Stimulated activated CD8-positive, alpha-beta memory T cell treated with anti-CD3 and anti-CD28 coated beads, Interleukin-7, amount 100 ng/mL, for 48 hours (primary cell): ENCODE data around the gene SMIM21.

ENCODE experiments used
- DNase-seq, 2 donors: peaks; one replicate each; pipeline ENCODE4 v3.0.0-alpha.2; 2020; ENCODE audit warnings: low read depth in 1 of 2; ENCODE audit errors: extremely low read depth in 1 of 2

The SMIM21 gene

GRCh38 chr18:75378376-75379315 lies 48.9 kb downstream of the SMIM21 start:
- no peak for DNase-seq

- DNase-seq: no peak
These were observed 49.6 kb downstream of the SMIM21 start for GRCh38 chr18:75377926-75378325.

DNA sequence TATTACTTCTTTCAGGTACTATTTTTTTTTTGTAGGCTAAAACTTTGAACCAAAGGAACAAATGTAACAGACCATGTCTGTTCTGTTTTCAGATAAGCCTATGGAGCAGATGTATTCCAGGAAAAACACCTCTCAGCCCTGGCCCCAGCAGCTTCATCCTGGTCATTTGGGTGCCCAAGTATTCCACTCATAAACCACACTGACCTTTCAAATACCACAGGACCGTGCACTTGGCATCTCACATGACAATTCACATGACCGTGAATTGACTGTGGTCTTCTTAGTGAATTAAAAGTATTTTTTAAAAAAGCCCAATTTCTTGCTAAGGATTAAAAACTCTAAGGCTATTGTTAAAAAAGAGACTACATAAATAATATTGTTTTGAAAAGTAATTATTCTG lies 50.2 kb downstream of the SMIM21 start:
- DNase-seq: no peak

DNA sequence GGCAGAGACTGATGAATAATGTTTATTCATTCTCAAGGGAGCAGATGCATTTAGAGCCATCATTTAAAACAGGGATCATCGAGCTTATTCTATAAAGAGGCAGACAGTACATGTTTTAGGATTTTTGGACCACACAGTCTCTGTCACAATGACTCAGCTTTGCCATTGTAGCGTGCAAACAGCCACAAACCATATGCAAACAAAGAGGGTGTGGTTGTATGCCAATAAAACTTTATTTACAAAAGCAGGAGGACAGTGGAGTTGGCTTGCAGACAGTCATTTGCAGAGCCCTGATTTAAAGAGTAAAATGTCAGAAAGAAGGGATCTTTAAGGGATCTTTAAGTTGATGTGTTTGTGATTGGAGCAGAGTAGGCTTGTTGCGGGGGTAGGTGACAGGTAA lies 51.5 kb downstream of the SMIM21 start:
- DNase-seq: no peak

- no peak for DNase-seq
These were observed 52.2 kb downstream of the SMIM21 start for GRCh38 chr18:75375341-75375740.

DNA sequence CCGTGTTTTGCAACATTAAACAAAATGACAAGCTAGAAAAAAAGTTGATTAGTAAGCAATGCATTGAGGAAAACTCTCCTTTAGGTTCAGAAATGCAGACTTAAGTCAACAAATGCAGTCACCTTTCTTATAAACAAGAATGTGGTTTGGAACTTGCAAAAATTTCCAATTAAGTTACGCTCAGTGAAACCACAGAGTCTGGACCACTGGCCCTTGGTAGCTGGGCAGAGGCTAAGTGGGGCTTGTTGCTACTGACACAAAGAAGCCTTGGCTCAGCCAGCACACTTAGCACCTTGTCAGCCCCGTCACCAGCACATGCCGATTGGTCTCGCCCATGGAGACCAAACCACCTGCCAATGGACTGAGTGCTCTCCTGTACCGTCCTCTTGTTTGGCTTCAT lies 53.0 kb downstream of the SMIM21 start:
- DNase-seq: no peak

DNA sequence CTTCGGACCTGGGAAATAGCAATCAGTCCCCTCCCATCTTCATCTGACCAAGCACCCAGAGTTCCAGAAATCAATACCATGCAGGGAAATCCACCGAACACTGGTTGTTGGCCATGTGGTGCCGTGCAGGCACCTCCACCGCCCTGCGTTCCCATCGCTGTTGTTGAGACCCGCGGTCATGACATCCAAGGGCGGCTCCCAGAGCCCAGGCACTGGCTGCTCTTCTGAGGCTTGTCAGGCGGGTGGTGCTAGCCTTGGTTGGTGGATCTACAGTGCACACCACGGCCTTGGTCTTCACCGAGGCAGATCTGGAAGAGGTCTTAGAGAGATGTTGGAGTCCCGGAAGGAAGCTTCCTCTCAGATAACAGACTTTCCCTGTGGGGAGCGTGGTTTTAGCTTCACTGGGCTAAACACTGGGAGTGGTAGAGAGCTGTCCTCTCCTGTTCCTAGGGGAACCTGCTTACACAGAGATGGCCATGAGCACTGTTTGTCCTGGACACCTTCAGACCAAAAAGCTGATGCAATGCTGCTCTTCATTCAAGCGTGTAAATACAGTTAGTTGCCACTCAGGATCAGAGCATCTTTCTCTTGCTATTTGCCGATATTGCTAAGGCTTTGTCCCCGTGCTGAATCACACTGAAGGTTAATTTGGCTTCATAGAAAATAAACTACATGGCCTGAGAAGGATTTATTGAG lies 58.3 kb downstream of the SMIM21 start:
- no peak for DNase-seq

GRCh38 chr18:75365837-75366236 lies 61.7 kb downstream of the SMIM21 start:
- no peak for DNase-seq

GRCh38 chr18:75365254-75365629 lies 62.3 kb downstream of the SMIM21 start:
- no peak for DNase-seq

GRCh38 chr18:75364512-75365253 lies 62.8 kb downstream of the SMIM21 start:
- no peak for DNase-seq

GRCh38 chr18:75363446-75364225 lies 63.9 kb downstream of the SMIM21 start:
- no peak for DNase-seq

DNA sequence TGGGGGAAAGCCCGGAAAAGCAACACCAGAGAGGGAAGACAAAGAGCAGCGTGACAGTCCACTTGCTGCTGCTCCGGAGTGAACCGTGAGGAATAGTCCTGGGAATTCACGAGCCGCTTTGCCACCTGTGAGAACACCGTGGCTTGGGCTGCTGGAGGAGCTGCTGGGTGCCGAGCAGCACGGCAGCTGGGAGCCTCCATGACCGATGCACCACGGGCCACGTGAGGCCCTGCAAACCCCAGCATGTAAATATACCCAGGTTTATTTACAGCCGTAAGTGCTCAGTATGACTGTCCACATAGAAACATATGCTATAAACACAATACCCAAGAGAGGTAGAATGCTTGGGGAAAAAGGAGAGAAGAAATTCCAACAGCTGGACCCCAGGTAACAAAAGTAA lies 65.1 kb downstream of the SMIM21 start:
- no peak for DNase-seq

- no peak for DNase-seq
These were observed 66.6 kb downstream of the SMIM21 start for GRCh38 chr18:75360941-75361340.

DNA sequence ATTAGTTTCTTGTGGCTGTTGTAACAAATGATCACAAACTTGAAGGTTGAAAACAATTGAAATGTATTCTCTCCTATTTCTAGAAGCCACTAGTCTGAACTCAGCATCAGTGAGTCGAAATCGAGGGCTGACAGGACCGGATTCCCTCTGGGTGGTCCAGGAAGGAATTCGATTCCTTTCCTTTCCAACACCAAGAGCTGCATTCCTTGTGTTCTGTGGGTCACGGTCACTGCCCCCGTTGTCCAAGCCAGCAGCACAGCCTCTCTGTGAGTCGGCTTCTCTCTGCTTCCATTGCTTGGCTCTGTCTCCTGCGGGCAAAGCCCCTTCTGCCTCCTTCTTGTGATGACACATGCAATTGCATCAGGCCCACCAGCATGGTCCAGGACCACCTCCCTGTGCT lies 67.3 kb downstream of the SMIM21 start:
- DNase-seq: no peak
